Activated CD8-positive, alpha-beta T cell treated with anti-CD3 and anti-CD28 coated beads, Interleukin-2, amount 10 ng/mL, durations not matched to agents 7 days and 5 days (primary cell): Measurements from ENCODE around the gene IRF8. TPM values are rescaled to one million over a fixed set of nuclear protein-coding genes. Genes with fewer than 3 reads are reported as not detected.

Experiments used
- ATAC-seq: fragments of 150-1000 bp; cut with Tn5 transposase; one replicate; pipeline ENCODE4 v1.10.0; 2021; ENCODE audit warnings: moderate library complexity
- CTCF ChIA-PET: fragments of 350-600 bp; sonication (Branson Sonifier 250); formaldehyde crosslinking; loops from one replicate; lab custom pipeline; 2021; ENCODE audit warnings: antibody characterized with exemption; lab: Charles Lee
- POLR2A ChIA-PET: fragments of 350-600 bp; sonication (Branson Sonifier 250); formaldehyde crosslinking; loops from one replicate; lab custom pipeline; 2021; ENCODE audit warnings: antibody characterized with exemption; lab: Charles Lee
- DNase-seq: peaks from one replicate; pipeline ENCODE4 v3.0.0-alpha.2; 2020
- H3K27ac Mint-ChIP-seq: one replicate; pipeline ENCODE4 v1.8.0; 2021; ENCODE audit warnings: mild to moderate bottlenecking, mixed read lengths
- H3K27me3 Mint-ChIP-seq: one replicate; pipeline ENCODE4 v1.8.0; 2021; ENCODE audit warnings: low read depth, mixed read lengths
- H3K36me3 Mint-ChIP-seq: one replicate; pipeline ENCODE4 v1.8.0; 2021; ENCODE audit warnings: low read depth, mixed read lengths
- H3K4me1 Mint-ChIP-seq: one replicate; pipeline ENCODE4 v1.8.0; 2021; ENCODE audit warnings: low read depth, mixed read lengths
- H3K4me3 Mint-ChIP-seq: one replicate; pipeline ENCODE4 v1.8.0; 2021; ENCODE audit warnings: mild to moderate bottlenecking, mixed read lengths
- H3K9me3 Mint-ChIP-seq: one replicate; pipeline ENCODE4 v1.8.0; 2022; ENCODE audit warnings: mixed read lengths; ENCODE audit not compliant: insufficient read depth
- microRNA-seq: library from miRNA; unstranded; fragments of <30 nt; microRNA quantifications from one replicate; pipeline ENCODE4 v1.2.0, GENCODE V29; 2022
- total RNA-seq, 2 experiments: library from RNA; stranded (reverse); gene quantifications; one replicate each; pipeline ENCODE4 v1.2.3, GENCODE V29; 2021

The IRF8 gene
- total RNA-seq, 2 experiments from 2014 or later: 22.9 to 24.0 TPM

DNA sequence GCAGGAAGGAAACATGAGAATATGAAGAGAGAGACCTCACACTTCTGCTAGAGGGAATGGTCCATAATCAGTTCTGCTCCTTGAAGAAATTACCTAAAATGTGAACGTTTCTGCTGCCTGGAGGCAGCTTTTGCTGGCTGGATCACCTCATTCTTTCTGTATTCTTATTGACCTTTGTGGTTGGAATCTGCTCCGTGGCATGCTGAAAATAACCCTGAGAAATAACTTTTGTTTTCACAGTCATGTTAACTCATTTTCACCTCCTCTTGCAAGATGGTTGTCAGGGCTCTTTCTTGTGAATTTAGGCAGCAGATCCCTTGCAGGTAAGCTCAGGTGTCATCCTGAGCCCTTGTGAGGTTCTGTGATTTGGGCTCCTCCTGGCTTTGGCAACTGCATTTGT lies 70.2 kb downstream of the IRF8 start:
- Mint-ChIP-seq H3K4me3 (no peak overlapping the region), H3K4me1 (peaks cover 13% of the 10 kb centered on the region), H3K36me3 (peaks cover 2% of the 10 kb centered on the region), H3K9me3 (peaks cover 3% of the 10 kb centered on the region), H3K27ac (no peak overlapping the region), H3K27me3 (no peaks in the 10 kb centered on the region)
- ATAC-seq: no peak
- no peak for DNase-seq
- ChIA-PET POLR2A (no interaction called here), CTCF (interaction anchor here (1.1 kb wide), 1 partner anchor 29 kb away, joined by 3 read pairs; no protein-coding TSS in a partner anchor)

GRCh38 chr16:85969591-85969990 lies 70.6 kb downstream of the IRF8 start:
- DNase-seq (no peak), ATAC-seq (no peak)
- Mint-ChIP-seq H3K4me1 (peaks cover 13% of the 10 kb centered on the region), H3K36me3 (peaks cover 2% of the 10 kb centered on the region), H3K4me3 (no peak overlapping the region), H3K27ac (no peak overlapping the region), H3K9me3 (peaks cover 7% of the 10 kb centered on the region), H3K27me3 (no peaks in the 10 kb centered on the region)
- CTCF ChIA-PET: interaction anchor here (1.1 kb wide), 1 partner anchor 29 kb away, joined by 3 read pairs; no protein-coding TSS in a partner anchor
- POLR2A ChIA-PET: no interaction called here

GRCh38 chr16:85970016-85970733 lies 71.2 kb downstream of the IRF8 start:
- Mint-ChIP-seq H3K4me3 (no peak overlapping the region), H3K27me3 (no peaks in the 10 kb centered on the region), H3K36me3 (peaks cover 2% of the 10 kb centered on the region), H3K4me1 (peaks cover 13% of the 10 kb centered on the region), H3K27ac (no peak overlapping the region), H3K9me3 (peaks cover 10% of the 10 kb centered on the region)
- ATAC-seq (no peak), DNase-seq (no peak)
- POLR2A ChIA-PET: no interaction called here
- CTCF ChIA-PET: interaction anchor here (1.1 kb wide), 1 partner anchor 30 kb away, joined by 3 read pairs; no protein-coding TSS in a partner anchor

- H3K27ac Mint-ChIP-seq: no peak overlapping the region
- no peak overlapping the region for H3K4me3 Mint-ChIP-seq
- CTCF ChIA-PET: no interaction called here
- ATAC-seq: no peak
- H3K9me3 Mint-ChIP-seq: peaks cover 10% of the 10 kb centered on the region
- H3K36me3 Mint-ChIP-seq: peaks cover 2% of the 10 kb centered on the region
- POLR2A ChIA-PET: no interaction called here
- DNase-seq: no peak
- H3K4me1 Mint-ChIP-seq: peaks cover 13% of the 10 kb centered on the region
- no peaks in the 10 kb centered on the region for H3K27me3 Mint-ChIP-seq
Observed at GRCh38 chr16:85970738-85971137, 71.8 kb downstream of the IRF8 start.

Small RNA genes within 50 kb of the gene (microRNA-seq; reads per million reads assigned to microRNA genes)
- gene MIR6774: not detected

Other genes with a start within 250 kb of the IRF8 start
- gene GINS2, start 210.2 kb upstream of the IRF8 start, total RNA-seq: 10 to 100 TPM; 51.3 to 53.5 TPM
- gene C16orf74, start 148.1 kb upstream of the IRF8 start, total RNA-seq: under 1 TPM; 0.21 TPM
- 10 to 100 TPM; 33.3 to 43.0 TPM for gene EMC8, start 99.6 kb upstream of the IRF8 start, total RNA-seq
- gene COX4I1, start 99.5 kb upstream of the IRF8 start, total RNA-seq: 100 to 1,000 TPM; 505 to 520 TPM